DLD1 (cell line): Measurements from ENCODE around the gene VENTX.

Experiments used
- in situ Hi-C: cut with HindIII; loops from 2 replicates; pipeline ENCODE4 v1.10.0; 2017; ENCODE audit warnings: low sequenced_read_pairs

VENTX gene

DNA sequence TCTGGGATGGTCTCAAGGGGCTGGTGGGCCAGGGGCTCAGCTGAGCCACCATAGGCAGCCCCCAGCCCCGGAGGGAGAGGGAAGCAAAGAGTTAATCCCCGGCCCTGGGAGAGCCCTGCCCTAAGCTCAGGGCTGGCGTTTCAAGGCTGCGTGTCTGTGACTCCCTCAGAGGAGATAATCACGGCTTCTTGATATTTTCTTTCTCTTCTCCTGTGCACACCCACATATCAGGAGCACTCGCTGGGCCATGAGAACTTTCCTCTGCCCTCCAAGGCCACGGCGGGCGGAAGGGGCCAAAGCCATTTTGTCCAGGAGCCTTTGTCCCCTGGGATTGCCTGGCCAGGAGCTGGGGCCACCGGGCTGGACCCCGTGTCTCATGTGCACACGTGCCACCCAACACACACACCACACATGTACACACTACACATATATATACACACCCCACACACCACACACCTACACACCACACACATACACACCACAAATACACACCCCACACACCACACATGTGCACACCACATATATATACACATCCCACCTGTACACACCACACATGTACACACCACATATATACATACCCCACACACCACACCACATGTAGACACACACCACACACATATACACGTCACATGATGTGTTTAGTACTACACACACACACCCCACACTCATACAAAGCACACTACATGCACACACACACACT is 16.9 kb downstream of the VENTX start:
- in situ Hi-C loops, result loop anchor here (25.0 kb wide), 1 partner anchor 92 kb away; the partner anchor contains the start of gene KNDC1

DNA sequence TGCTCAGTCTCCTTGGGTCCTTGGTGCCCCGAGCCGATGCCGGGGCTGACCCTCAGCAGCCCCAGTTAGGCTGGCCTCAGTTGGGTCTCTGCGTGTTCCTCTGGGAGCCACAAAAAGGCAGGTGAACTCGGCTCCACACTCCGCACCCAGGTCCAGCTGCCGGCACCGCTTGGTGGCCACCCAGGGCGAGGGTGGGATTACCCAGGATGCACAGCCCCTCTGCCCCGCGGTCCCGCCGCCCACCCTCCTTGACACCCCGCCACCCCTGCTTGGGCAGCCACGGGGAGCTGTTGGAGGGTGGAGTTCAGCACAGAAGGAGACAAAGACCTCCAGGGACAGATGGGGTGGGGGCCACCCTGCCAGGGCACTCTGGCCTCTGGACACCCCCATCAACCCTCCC is 17.7 kb downstream of the VENTX start:
- in situ Hi-C loops, result loop anchor here (25.0 kb wide), 1 partner anchor 93 kb away; the partner anchor contains the start of gene KNDC1

DNA sequence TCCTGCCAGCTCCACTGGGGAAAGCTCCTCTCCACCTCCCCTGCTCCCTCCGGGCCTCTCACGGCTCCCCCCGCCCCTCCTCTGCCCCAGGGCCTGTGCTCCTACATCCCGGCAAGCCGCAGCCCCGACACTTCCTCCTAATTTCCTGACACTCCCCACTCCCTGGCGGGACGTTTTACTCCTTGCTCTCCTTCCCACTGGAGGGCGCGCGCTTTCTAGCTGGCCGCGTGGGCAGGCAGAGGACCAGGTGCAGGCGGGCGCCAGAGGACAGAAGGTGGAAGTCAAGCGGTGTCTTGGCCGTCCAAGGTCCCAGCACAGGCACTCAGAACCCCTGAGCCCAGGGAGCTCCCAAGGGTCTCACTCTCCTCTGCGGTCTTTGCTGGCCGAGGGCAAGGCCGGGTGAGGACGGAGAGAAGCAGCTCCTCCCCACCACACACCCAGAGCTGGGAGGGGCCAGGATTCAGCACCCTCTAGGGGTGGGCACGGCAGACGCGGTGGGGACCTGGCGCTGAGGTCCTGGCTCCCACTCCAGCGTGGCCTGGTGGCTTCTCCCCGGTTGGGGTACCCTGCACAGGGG is 19.9 kb downstream of the VENTX start:
- in situ Hi-C loops, result loop anchor here (25.0 kb wide), 1 partner anchor 95 kb away; the partner anchor contains the start of gene KNDC1

DNA sequence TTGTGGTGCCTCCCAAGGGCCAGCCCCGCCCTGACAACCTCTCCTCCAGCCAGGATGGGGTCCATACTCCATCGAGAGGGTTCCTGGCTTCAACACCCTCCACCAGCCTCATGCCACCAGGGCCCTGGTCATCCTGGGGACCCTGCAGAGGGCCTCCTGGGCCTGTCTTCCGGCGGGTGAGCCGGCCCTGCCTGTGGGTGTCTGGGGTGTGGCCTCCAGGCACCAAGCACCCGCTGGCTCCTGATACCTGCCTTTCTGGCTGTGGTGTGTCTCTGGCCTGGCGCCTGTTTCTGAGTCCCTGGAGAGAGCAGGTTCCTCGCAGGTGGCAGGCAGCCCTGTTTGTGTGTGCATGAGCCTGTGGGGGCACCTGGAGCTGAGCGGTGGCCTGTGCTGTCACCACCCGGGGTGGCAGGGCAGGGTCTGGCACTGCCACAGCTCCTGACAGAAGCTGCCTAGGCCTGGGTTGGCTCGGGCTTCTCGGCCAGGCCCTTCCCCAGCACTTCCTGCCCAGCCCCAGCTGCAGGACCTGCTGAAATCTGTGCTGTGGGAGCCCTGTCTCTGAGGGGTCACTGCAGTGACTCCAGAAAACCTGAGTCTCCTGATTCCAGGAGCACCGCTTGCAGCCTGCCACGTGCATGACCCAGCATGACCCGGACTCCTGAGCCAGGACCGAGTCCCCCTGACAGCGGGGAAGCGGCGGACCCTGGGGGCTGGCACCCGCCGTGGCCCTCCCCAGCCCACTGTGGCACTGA is 20.6 kb downstream of the VENTX start:
- in situ Hi-C loops, result loop anchor here (25.0 kb wide), 1 partner anchor 96 kb away; the partner anchor contains the start of gene KNDC1

DNA sequence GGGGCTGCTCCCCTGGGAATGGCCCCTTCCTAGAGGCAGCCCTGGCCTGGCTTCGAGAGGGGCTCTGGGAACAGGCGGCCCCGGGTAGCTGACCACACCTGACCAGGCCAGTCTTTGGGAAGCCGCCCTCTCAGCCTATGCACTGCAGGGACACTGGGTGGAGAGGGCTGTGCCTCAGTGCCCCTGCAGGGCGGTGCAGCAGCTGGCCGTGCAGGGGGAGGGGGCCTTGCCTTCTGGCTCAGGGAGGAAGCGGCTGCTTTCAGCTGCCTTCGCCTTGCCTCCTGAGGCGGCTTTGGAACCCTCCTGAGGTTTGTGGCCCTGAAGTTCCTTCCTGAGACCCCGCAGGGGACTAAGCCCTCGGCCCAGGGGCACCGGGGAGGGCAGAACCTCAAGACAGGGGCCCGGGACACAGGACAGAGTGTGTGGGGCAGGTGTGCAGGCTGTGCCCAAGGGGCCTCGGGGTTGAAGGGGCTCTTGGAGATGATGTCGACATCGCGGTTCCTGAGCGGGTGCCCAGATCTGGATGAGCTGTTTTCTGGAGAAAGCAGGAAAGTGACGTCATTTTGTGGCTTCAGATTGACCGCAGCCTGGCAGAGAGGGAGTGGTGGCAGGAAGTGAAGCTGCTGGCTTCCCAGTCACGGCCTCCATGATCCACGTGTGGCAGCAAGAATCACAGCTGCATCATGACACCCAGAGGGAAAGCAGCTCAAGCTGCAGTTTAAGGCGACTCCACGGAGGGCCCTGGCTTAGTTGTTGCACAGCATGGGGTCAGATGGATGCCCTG is 21.4 kb downstream of the VENTX start:
- in situ Hi-C loops, result loop anchor here (25.0 kb wide), 1 partner anchor 97 kb away; the partner anchor contains the start of gene KNDC1

DNA sequence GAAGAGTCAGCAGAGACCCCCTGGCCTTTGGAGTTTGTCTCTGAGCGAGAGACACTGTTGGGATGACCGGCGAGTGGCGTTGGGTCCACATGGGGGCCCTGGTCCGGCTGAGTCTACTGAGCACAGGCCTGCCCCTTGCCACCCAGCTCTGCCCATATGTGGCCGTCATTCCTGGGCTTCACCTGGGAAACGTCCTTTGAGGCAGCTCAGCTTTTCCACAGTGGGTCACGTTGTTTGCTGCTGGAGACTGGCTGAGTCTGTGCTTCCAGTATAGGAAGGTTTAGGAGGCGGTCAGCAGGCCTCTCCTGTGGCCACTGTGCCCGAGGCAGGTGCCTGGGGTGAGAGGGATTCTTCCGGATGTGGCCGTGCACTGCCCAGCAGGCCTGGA is 21.9 kb downstream of the VENTX start:
- in situ Hi-C loops, result loop anchor here (25.0 kb wide), 1 partner anchor 97 kb away; the partner anchor contains the start of gene KNDC1

DNA sequence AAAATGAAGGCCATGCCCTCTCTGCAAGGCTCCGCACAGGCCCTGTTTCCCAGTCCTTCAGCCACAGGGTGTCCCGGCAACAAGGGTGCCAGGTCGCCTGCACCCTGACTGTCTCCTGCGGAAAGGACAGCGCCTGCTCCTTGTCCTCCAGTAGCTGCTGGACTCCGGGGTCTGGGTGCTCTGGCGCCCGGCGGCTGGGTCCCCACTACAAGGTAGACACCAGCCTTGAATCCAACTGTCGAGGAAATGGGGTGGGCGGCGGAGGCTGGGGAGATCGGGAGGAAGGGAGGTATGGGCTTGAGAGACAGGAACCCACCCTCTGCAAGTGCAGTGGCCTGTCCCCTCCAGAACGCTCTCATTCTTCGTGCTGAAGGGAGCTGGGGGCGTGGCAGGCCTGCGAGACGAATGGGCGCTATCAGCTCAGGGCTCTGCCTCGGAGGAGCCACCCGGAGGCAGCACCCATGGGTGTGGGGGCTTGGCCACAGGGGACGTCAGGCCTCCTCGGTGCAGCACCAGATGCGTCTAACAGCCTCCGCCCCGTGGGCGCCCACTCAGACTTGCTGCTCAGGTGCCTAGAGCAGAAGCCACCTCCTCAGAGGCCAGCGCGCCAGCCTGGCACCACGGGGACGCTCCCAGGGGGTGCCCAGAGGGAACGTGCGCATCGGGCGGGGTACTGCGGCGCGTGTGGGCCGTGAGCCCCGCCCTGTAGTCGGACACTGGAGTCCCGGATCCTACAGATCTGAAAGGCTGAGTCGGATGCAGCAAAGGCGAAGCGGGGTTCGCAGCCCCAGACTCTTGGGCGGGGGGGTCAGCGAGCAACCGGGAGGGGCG is 23.5 kb downstream of the VENTX start:
- in situ Hi-C loops, result loop anchor here (25.0 kb wide), 1 partner anchor 99 kb away; the partner anchor contains the start of gene KNDC1

DNA sequence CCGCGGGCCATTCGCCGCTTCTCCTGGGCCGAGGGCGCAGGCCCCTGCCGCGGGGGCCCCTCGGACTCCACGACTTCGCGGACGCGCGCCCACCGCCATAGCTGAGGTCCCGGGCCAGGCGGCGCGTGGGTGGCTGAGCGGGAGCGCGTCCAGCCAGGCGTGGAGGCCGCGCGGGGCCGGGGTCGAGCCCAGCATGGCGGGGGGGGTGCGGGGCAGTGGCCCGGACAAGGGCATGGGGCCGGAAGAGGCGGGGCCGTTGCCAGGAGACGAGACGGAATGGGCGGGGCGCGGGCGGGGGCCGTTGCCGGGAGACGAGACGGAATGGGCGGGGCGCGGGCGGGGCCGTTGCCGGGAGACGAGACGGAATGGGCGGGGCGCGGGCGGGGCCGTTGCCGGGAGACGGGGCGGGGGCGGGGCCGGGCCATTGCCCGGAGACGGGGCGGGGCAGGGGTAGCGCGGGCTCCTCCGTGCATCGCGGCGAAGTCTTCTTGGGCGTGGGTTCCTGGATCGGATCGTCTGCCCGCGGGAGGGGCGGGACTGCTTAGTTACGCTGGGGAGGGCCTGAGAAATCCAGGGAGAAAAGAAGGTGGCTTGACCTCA is 24.2 kb downstream of the VENTX start:
- in situ Hi-C loops, result loop anchor here (25.0 kb wide), 1 partner anchor 100 kb away; the partner anchor contains the start of gene KNDC1

DNA sequence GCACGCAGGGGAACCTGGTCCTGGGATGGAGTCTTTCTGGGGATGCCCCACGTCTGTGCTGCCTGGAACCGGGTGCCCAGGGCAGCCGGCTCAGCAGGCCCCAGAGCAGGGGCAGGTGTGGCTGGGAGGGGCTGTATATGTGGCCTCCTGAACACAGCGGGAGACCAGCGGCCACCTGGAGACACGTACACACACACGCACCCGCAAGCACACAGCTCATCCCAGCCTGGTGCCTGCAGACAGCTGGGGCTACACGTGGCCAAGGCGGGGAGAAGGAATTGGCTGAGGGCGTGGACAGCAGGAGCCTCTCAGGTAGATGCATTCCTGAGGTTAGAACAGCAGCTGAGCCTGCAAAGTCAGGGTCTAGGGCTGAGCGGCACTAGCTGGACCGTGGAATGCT is 25.0 kb downstream of the VENTX start:
- in situ Hi-C loops, result loop anchor here (25.0 kb wide), 1 partner anchor 100 kb away; the partner anchor contains the start of gene KNDC1

DNA sequence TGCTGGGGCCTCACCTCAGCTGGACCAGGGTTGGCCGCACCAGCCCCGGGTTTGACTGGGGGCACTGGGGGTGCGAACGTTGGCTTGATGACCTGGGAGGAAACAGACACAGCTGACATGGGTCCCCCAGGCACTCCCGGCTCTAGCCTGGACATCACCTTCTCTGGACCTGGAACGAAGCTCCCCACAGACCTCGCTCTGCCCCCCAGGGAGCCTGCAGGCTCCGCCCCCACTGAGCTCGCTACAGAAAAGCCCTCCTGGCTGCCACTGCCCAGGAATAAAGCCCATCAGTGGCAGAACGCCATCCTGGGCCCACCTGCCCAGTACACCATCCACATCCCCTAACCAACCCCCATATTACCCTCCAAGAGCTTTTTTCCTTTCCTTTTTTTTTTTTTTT is 26.0 kb downstream of the VENTX start:
- in situ Hi-C loops, result loop anchor here (25.0 kb wide), 1 partner anchor 101 kb away; the partner anchor contains the start of gene KNDC1

DNA sequence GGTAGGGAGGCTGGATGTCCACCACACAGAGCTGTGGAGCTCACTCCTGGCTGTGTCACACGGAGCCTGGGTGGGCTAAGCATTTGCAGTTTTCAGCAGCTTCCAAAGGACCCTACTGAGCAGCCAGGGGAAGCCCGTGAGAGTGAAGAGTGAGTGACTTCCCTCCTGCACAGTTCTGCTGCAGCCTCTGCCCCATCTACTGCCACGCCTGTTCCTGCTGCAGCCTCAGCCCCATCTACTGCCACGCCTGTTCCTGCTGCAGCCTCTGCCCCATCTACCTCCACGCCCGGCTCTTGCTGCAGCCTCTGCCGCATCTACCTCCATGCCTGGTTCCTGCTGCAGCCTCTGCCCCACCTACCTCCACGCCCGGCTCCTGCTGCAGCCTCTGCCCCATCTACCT is 26.8 kb downstream of the VENTX start:
- in situ Hi-C loops, result loop anchor here (25.0 kb wide), 1 partner anchor 102 kb away; the partner anchor contains the start of gene KNDC1

DNA sequence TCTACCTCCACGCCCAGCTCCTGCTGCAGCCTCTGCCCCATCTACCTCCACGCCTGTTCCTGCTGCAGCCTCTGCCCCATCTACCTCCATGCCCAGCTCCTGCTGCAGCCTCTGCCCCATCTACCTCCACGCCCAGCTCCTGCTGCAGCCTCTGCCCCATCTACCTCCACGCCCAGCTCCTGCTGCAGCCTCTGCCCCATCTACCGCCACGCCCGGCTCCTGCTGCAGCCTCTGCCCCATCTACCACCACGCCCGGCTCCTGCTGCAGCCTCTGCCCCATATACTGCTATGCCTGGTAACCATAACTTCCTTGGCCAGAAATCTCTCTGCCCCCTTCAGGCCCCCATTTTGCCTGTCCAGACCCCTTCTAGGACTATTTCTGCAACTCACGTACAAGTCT is 27.4 kb downstream of the VENTX start:
- in situ Hi-C loops, result loop anchor here (25.0 kb wide), 1 partner anchor 103 kb away; the partner anchor contains the start of gene KNDC1

DNA sequence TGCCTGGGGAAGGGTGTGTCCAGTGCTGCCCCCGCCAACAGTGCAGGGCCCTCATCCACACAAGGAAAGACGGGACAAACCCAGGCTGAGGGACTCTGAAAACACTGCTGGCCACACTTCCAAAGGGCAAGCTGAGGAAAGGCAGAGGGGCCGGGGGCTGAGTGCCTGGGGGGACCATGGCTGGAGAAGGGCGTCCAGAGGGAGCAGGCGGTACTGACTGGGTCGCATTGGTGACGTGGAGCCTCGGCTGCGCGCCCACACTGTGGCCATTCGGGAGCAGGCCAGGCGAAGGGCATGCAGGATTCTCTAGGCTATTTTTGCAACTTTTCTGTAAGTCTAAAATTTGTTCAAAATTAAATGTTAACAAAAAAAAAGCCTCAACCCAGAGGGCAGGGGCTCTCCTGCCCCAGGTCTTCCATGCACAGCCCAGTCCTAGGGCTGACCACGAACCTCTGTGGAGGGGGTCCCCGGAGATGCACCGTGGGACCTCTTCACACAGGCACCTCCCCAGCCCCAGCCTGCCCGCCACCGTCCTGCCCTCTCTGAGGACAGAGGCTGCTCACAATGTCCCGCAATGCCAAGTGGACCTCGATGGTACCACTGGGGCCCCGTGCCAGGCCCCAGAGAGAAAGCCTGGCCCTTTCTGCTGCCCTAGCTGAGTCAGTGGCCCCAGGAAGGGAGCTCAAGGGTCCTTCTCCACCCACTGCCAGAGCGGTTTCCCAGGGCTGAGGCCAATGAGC is 28.6 kb downstream of the VENTX start:
- in situ Hi-C loops, result loop anchor here (25.0 kb wide), 1 partner anchor 104 kb away; the partner anchor contains the start of gene KNDC1

DNA sequence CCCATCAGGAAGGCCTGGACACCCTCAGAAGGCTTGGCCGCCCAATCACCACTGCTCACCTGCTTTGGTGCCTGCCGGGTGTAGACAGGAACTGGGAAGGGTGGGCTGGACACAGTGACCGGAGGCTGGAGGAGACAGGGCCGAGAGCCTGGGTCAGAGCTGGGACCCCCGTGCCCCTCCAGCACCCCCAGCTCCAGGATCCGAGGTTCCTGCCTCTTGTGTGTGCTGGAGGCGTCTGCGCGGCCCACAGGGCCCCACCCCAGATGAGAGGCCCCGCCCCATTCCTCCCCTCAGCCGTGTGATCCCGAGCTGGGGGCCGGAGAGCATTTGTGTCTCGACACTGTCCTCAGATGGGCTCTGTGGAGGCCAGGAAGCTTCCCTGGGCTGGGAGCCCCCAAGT is 29.6 kb downstream of the VENTX start:
- in situ Hi-C loops, result loop anchor here (25.0 kb wide), 1 partner anchor 105 kb away; the partner anchor contains the start of gene KNDC1

DNA sequence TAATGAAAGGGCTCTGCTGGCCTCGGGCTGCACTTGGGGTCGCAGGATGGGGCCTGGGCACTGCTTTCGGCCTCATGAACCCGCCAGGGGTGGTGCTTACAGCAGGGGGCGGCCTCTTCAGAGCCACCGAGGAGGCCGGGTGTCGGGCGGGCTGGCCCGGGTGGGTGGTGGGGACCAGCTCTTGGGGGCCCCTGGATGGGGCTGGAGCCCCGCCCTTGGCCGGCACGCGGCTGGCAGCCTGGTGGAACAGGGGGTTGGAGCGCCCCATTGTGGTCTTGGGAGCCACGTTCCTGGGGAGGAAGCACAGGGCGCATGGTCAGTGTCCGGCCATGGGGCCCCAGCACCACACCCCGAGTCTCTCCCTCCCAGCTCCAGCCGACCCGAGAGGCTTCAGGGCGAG is 30.2 kb downstream of the VENTX start:
- in situ Hi-C loops, result loop anchor here (25.0 kb wide), 1 partner anchor 106 kb away; the partner anchor contains the start of gene KNDC1

DNA sequence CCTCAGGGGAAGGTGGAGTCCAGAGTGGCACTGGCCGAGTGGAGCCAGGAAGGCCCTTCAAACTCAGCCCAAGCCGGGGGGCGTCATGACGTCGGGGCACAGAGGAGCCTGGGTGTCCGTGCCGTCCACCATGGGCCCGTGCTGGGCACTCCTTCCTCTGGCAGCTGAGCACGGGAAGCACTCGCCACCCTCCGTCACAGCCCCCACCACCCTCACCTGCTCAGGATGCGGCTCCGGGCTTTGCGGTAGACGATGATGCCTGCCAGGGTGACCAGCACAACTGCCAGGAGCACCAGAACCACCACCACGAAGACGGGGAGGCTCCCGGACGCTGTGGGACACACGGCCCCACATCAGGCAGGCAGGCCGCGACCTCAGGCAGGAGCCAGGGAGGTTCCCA is 30.9 kb downstream of the VENTX start:
- in situ Hi-C loops, result loop anchor here (25.0 kb wide), 1 partner anchor 106 kb away; the partner anchor contains the start of gene KNDC1

DNA sequence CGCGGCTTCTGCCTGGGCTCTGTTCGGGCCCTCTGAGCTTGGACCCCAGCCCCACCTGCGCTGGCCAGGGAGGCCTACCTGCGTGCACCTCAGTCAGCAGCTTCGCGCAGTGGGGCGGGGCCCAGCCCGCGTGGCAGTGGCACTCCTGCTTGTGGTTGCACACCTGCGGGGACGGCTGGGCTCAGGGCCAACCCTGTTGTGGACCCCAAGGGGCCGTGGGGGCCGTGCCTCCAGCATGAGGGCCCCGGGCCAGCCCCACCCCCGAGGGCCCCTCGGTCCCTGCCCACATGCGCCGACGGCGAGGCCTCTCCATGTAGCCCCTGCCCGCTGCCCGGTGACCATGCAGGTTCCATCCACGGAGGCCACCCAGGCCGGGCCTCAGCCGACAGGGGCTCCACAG is 31.7 kb downstream of the VENTX start:
- in situ Hi-C loops, result loop anchor here (25.0 kb wide), 1 partner anchor 107 kb away; the partner anchor contains the start of gene KNDC1

DNA sequence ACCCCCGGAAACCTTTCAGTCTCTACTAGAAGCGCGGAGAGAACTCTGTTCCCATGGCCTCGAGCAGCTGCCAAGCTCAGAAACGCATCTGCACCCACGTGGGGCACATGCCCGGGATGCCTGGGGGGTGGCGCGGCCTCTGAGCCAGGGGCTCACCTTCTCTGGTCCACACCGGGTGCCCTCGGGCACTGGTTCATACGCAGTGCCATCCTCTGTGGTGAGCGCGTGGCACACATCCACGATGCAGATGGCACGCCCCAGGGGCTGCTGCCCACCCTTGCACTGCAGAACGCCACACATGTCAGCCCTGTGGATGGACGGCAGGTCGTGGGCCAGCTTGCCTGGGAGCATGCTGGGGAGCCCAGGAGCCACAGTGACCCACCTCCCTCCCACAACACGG is 32.5 kb downstream of the VENTX start:
- in situ Hi-C loops, result loop anchor here (25.0 kb wide), 1 partner anchor 108 kb away; the partner anchor contains the start of gene KNDC1
